Limb (tissue), 2 donors: ENCODE results near the gene MAGI1.

Experiments
- DNase-seq, 2 donors: peaks; one replicate each; pipeline ENCODE4 v3.0.0-alpha.2; 2016; ENCODE audit errors: extremely low spot score in 2 of 2

MAGI1 gene

GRCh38 chr3:66014651-66015050, 24.1 kb downstream of the MAGI1 start:
- DNase-seq, result no peak

GRCh38 chr3:66014056-66014455, 24.7 kb downstream of the MAGI1 start:
- no peak for DNase-seq

GRCh38 chr3:66012711-66013110, 26.0 kb downstream of the MAGI1 start:
- DNase-seq, result no peak

GRCh38 chr3:66010739-66011655, 27.7 kb downstream of the MAGI1 start:
- DNase-seq, result no peak

GRCh38 chr3:66010348-66010738, 28.4 kb downstream of the MAGI1 start:
- no peak for DNase-seq

GRCh38 chr3:66004244-66004643, 34.5 kb downstream of the MAGI1 start:
- no peak for DNase-seq

- DNase-seq, result no peak
Observed at GRCh38 chr3:66001626-66002025, 37.1 kb downstream of the MAGI1 start.

GRCh38 chr3:66000506-66000905, 38.2 kb downstream of the MAGI1 start:
- DNase-seq, result no peak

GRCh38 chr3:65999606-66000005, 39.1 kb downstream of the MAGI1 start:
- no peak for DNase-seq

GRCh38 chr3:65996589-65996988, 42.1 kb downstream of the MAGI1 start:
- no peak for DNase-seq

GRCh38 chr3:65995515-65995914, 43.2 kb downstream of the MAGI1 start:
- no peak for DNase-seq

GRCh38 chr3:65995030-65995429, 43.7 kb downstream of the MAGI1 start:
- no peak for DNase-seq

GRCh38 chr3:65993134-65993900, 45.4 kb downstream of the MAGI1 start:
- no peak for DNase-seq

GRCh38 chr3:65992106-65992505, 46.6 kb downstream of the MAGI1 start:
- DNase-seq, result no peak

- DNase-seq, result no peak
Observed at GRCh38 chr3:65988411-65989180, 50.1 kb downstream of the MAGI1 start.

- no peak for DNase-seq
Observed at GRCh38 chr3:65986285-65986684, 52.4 kb downstream of the MAGI1 start.

- DNase-seq, result no peak
Observed at GRCh38 chr3:65984975-65985374, 53.7 kb downstream of the MAGI1 start.

GRCh38 chr3:65983100-65983499, 55.6 kb downstream of the MAGI1 start:
- DNase-seq, result no peak

- DNase-seq, result no peak
Observed at GRCh38 chr3:65979731-65980130, 59.0 kb downstream of the MAGI1 start.

GRCh38 chr3:65979162-65979561, 59.6 kb downstream of the MAGI1 start:
- peak; percentile 36 to 65 for DNase-seq

- no peak for DNase-seq
Observed at GRCh38 chr3:65978116-65978515, 60.6 kb downstream of the MAGI1 start.

- no peak for DNase-seq
Observed at GRCh38 chr3:65975032-65975431, 63.7 kb downstream of the MAGI1 start.
